Tibial nerve (tissue), 4 donors: ENCODE results near the gene ZNF628. TPM values are rescaled to one million over a fixed set of nuclear protein-coding genes. Genes with fewer than 3 reads are reported as not detected.

Experiments used
- DNase-seq, 2 donors: peaks; one replicate each; pipeline ENCODE4 v3.0.0-alpha.2; 2019; ENCODE audit warnings: low spot score in 2 of 2
- H3K27ac ChIP-seq, 4 donors: fragments of 200-600 bp; sonication (generic) in 3 of 4; one replicate each; pipeline ENCODE4 v1.5.1; 2017 to 2019; ENCODE audit warnings: mild to moderate bottlenecking in 1 of 4
- H3K27me3 ChIP-seq, 2 donors: fragments of 200-600 bp; sonication (generic) in 1 of 2; one replicate each; pipeline versions ENCODE4 v1.5.1 to v1.6.0; 2017 to 2019
- H3K36me3 ChIP-seq, 3 donors: fragments of 200-600 bp; sonication (generic); one replicate each; pipeline ENCODE4 v1.5.1; 2018 to 2019
- H3K4me1 ChIP-seq, 4 donors: fragments of 200-600 bp; sonication (generic) in 3 of 4; one replicate each; pipeline ENCODE4 v1.5.1; 2017 to 2019
- H3K4me3 ChIP-seq, 4 donors: fragments of 200-600 bp; sonication (generic) in 3 of 4; one replicate each; pipeline ENCODE4 v1.5.1; 2017 to 2019; ENCODE audit warnings: mild to moderate bottlenecking in 1 of 4, moderate library complexity in 1 of 4
- H3K9me3 ChIP-seq, 4 donors: fragments of 200-600 bp; sonication (generic) in 3 of 4; one replicate each; pipeline ENCODE4 v1.5.1; 2017 to 2019
- CTCF ChIP-seq, 5 experiments: fragments of 200-600 bp in 3 of 5; fragments of 450-650 bp in 2 of 5; sonication (generic) in 3 of 5; IDR thresholded peaks; one replicate each; pipeline ENCODE4 v1.5.1; 2016 to 2019; ENCODE audit warnings: antibody characterized with exemption in 5 of 5, mild to moderate bottlenecking in 3 of 5, moderate library complexity in 2 of 5
- EP300 ChIP-seq, 2 donors: sonication (generic); formaldehyde crosslinking; IDR thresholded peaks; one replicate each; pipeline ENCODE4 v1.6.1; 2017; ENCODE audit warnings: antibody characterized with exemption in 2 of 2, mild to moderate bottlenecking in 1 of 2
- POLR2A ChIP-seq, 2 donors: fragments of 450-650 bp; IDR thresholded peaks; one replicate each; pipeline ENCODE4 v1.6.1; 2017; ENCODE audit warnings: antibody characterized with exemption in 2 of 2, mild to moderate bottlenecking in 2 of 2, moderate library complexity in 2 of 2
- WGBS, 2 donors: methylation state at CpG; one replicate each; pipeline ENCODE4 v1.1.5; 2018; 5-methylcytosine and 5-hydroxymethylcytosine counted together
- total RNA-seq, 4 donors: library from RNA; depleted of rRNA; stranded (reverse); fragments of >200 nt; gene quantifications; one replicate each; pipeline ENCODE4 v1.1.0, GENCODE V29; 2016

ZNF628 gene
- total RNA-seq, 4 donors from 2014 or later = 3.5 to 16.8 (median 4.0) TPM

DNA sequence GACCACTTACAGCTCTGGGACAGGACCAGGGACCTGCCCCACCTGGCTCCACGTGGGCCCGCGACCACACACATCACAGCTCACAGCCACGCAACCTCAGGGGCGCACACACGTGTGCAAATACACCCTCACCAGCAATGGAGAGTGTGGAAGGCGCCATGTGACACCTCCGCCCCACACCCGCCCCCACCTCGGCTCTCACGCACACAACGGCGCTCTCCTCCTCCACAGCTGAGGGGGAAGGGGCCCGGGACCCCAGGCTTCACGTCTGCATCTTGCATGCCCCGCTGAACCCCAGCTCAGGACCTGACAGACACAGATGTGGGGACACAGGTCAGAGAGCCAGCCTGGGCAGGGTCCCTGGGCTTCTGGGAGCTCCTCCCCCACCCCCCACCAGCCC lies 26.9 kb upstream of the ZNF628 start:
- peaks cover 0 to 25% (median 14%) of the 10 kb centered on the region in 4 donors for H3K4me1 ChIP-seq
- H3K4me3 ChIP-seq = no peak overlapping the region
- 18 to 36% methylated on average over 9 to 15 of the region's 16 CpGs for WGBS, 2 donors
- H3K9me3 ChIP-seq = no peaks in the 10 kb centered on the region
- no peak for DNase-seq
- TF ChIP-seq CTCF (IDR thresholded peaks at IDR 0.05) (no peak), EP300 (IDR thresholded peaks at IDR 0.05) (no peak), POLR2A (IDR thresholded peaks at IDR 0.05) (no peak)
- H3K36me3 ChIP-seq = peaks cover 0 to 8% (median 0%) of the 10 kb centered on the region in 3 donors
- H3K27ac ChIP-seq = no peak overlapping the region
- peaks cover 0 to 54% of the 10 kb centered on the region in 2 donors for H3K27me3 ChIP-seq

DNA sequence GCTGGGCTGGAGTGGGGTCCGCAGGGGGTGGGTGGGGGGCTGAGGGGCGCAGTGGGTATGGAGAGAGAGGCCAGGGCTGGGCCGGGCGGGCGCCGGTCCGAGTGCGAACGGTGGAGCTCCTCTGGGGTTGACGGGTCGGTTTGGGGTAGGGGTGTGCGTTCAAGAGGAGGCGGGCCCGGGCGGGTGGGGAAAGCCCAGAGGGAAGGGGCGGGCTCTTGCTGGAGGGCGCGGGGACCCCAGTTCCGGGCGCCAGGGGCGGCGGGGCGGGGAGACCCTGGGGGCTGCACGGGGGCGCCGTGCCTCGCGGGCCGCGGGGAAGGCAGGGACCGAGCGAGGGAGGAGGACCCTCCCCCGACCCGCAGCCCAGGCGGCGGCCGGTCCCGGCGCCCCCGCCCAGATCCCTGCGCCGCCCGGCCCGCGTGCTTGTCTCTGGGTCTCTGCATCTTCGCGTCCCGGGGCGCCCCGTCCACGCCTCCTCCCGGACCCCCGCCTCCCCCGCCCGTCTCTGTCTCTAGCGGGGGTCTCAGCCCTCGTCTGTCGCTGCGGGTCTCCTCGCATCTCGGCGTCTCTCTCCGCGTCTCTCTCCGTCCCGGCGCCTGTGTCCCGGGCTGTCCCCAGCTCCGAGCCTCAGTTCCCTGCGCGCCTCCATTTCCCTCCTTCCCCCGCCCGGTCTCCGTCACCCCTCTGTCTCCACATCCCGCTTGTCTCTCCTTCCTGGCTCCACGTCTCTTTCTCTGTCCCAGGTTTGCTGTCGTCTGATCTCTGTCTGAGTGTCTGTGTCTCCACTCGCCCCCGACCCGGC lies 25.1 kb upstream of the ZNF628 start:
- TF ChIP-seq EP300 (IDR thresholded peaks at IDR 0.05) (no peak), POLR2A (IDR thresholded peaks at IDR 0.05) (no peak), CTCF (IDR thresholded peaks at IDR 0.05) (no peak)
- 0 to 1% methylated on average over 24 to 65 of the region's 80 CpGs for WGBS, 2 donors
- no peaks in the 10 kb centered on the region for H3K9me3 ChIP-seq
- H3K27me3 ChIP-seq = peaks cover 0 to 37% of the 10 kb centered on the region in 2 donors
- peaks cover 0 to 25% (median 14%) of the 10 kb centered on the region in 4 donors for H3K4me1 ChIP-seq
- no peak for DNase-seq
- peak overlapping the region in 2 of 4 donors; percentile 67 to 72 for H3K27ac ChIP-seq
- peaks cover 0 to 26% (median 0%) of the 10 kb centered on the region in 3 donors for H3K36me3 ChIP-seq
- H3K4me3 ChIP-seq = peak overlapping the region; percentile 10 to 53 (median 32)

DNA sequence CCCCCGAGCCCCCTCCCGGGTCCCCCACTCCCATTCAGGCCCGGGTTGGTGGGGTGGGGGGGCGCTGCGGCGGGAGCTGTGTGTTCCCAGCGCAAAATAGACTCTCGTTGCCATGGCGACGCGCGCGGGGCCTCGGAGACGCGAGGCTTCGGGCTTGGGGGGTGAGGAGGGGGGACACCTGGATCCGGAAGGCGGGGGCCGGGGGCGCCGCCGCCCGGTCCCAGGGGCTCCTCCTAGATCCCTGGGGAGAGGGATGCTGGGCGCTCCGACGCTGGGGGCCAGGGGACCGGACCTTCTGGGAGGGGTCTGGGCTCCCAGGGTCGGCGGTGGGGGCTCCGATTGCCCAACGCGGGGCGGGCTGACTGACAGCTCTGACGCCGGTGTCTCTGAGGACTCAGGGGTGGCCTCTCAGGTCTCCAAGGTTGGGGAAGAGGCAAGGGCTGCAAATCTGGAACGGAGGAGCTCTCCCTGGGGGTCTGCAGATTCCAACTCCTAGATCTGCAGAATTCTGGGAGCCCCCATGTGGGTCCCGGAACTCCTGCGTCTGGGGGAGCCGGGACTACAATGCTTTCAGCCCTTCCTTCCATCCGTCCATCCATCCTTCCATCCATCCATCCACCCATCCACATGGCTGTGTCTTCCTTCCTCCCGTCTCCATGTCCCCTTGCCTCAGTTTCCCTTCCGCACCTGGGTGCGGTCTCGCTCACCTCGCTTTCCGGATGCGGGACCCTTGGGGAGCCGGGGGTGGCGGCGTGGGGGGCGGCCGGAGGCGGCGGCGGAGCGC lies 24.3 kb upstream of the ZNF628 start:
- peaks cover 0 to 25% (median 14%) of the 10 kb centered on the region in 4 donors for H3K4me1 ChIP-seq
- no peaks in the 10 kb centered on the region for H3K9me3 ChIP-seq
- peaks cover 0 to 35% of the 10 kb centered on the region in 2 donors for H3K27me3 ChIP-seq
- WGBS, 2 donors = 2 to 5% methylated on average over 21 to 44 of the region's 57 CpGs
- TF ChIP-seq POLR2A (IDR thresholded peaks at IDR 0.05) (no peak), EP300 (IDR thresholded peaks at IDR 0.05) (no peak), CTCF (IDR thresholded peaks at IDR 0.05) (no peak)
- H3K27ac ChIP-seq = peak overlapping the region in 2 of 4 donors; percentile 67 to 72
- DNase-seq = no peak
- peaks cover 0 to 31% (median 0%) of the 10 kb centered on the region in 3 donors for H3K36me3 ChIP-seq
- peak overlapping the region; percentile 10 to 53 (median 32) for H3K4me3 ChIP-seq

DNA sequence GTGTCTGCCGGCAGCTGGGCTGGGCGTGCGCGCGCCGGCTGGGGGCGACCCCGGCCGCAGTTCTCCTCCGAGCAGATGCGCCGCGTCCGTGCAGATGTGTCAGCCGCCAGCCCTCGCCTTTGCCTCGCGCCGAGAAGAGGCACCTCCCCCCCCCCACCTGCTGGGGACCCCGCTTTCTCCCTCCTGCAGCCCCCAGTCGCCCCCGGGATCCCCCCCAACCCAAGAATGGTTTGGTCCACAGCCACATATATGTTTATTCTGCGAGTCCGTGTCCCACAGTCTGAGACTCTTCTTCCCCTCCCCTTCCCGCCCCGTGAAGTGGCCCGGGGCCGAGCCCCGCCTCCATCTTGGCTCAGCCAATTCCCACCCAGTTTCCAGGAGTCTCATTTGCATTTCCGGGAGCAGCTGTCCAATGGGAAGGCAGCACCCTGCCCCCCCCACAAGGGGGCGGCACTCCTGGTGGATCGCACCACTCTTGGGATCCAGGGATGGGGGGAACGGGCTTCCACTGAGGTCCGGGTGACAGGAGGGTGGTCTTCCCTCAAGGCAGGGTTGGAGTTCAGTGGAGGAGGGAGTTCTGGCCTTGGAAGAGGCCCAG lies 23.6 kb upstream of the ZNF628 start:
- Histone ChIP-seq H3K27ac (peak overlapping the region in 1 of 4 donors; percentile 67), H3K4me3 (peak overlapping the region in 3 of 4 donors; percentile 10 to 53 (median 38)), H3K9me3 (no peaks in the 10 kb centered on the region), H3K4me1 (peaks cover 0 to 25% (median 14%) of the 10 kb centered on the region in 4 donors), H3K27me3 (peaks cover 0 to 35% of the 10 kb centered on the region in 2 donors), H3K36me3 (peaks cover 0 to 31% (median 0%) of the 10 kb centered on the region in 3 donors)
- DNase-seq = peak; percentile 43 to 56
- 8 to 9% methylated on average over 14 to 16 of the region's 34 CpGs for WGBS, 2 donors
- no peak for TF ChIP-seq EP300 (IDR thresholded peaks at IDR 0.05)
- no peak for TF ChIP-seq POLR2A (IDR thresholded peaks at IDR 0.05)
- TF ChIP-seq CTCF (IDR thresholded peaks at IDR 0.05) = peak in 1 of 5 experiments; percentile 29
